ENCODE data around the gene GPATCH2L.

The GPATCH2L gene

GRCh38 chr14:76136476-76137110, 15.1 kb upstream of the GPATCH2L start:
- no peak for DNase-seq (ENCODE audit: low read depth)

- DNase-seq (ENCODE audit: low read depth), result no peak
Observed at GRCh38 chr14:76138119-76138757, 13.5 kb upstream of the GPATCH2L start.

GRCh38 chr14:76138758-76139723, 12.7 kb upstream of the GPATCH2L start:
- DNase-seq (ENCODE audit: low read depth), result no peak

- no peak for DNase-seq (ENCODE audit: low read depth)
Observed at GRCh38 chr14:76143642-76144041, 8.1 kb upstream of the GPATCH2L start.

GRCh38 chr14:76146976-76147375, 4.7 kb upstream of the GPATCH2L start:
- DNase-seq (ENCODE audit: low read depth), result no peak

GRCh38 chr14:76149196-76149595, 2.5 kb upstream of the GPATCH2L start:
- DNase-seq (ENCODE audit: low read depth), result no peak

GRCh38 chr14:76152333-76152681, 585 bp downstream of the GPATCH2L start:
- DNase-seq (ENCODE audit: low read depth), result peak; percentile 27

- no peak for DNase-seq (ENCODE audit: low read depth)
Observed at GRCh38 chr14:76153919-76154318, 2.2 kb downstream of the GPATCH2L start.

GRCh38 chr14:76154539-76155126, 2.9 kb downstream of the GPATCH2L start:
- DNase-seq (ENCODE audit: low read depth), result no peak

GRCh38 chr14:76163668-76164363, 12.1 kb downstream of the GPATCH2L start:
- DNase-seq (ENCODE audit: low read depth), result no peak

- DNase-seq (ENCODE audit: low read depth), result no peak
Observed at GRCh38 chr14:76168531-76168930, 16.8 kb downstream of the GPATCH2L start.

- DNase-seq (ENCODE audit: low read depth), result no peak
Observed at GRCh38 chr14:76169776-76170175, 18.1 kb downstream of the GPATCH2L start.

- no peak for DNase-seq (ENCODE audit: low read depth)
Observed at GRCh38 chr14:76174982-76175381, 23.3 kb downstream of the GPATCH2L start.

- no peak for DNase-seq (ENCODE audit: low read depth)
Observed at GRCh38 chr14:76175942-76176341, 24.2 kb downstream of the GPATCH2L start.

GRCh38 chr14:76181546-76181945, 29.8 kb downstream of the GPATCH2L start:
- no peak for DNase-seq (ENCODE audit: low read depth)

- no peak for DNase-seq (ENCODE audit: low read depth)
Observed at GRCh38 chr14:76186308-76187027, 34.7 kb downstream of the GPATCH2L start.

- DNase-seq (ENCODE audit: low read depth), result no peak
Observed at GRCh38 chr14:76191297-76191696, 39.6 kb downstream of the GPATCH2L start.

GRCh38 chr14:76193696-76194095, 42.0 kb downstream of the GPATCH2L start:
- no peak for DNase-seq (ENCODE audit: low read depth)

- no peak for DNase-seq (ENCODE audit: low read depth)
Observed at GRCh38 chr14:76194327-76194726, 42.6 kb downstream of the GPATCH2L start.

- DNase-seq (ENCODE audit: low read depth), result no peak
Observed at GRCh38 chr14:76195003-76195402, 43.3 kb downstream of the GPATCH2L start.
